ENCODE measurements around the gene OR10V1.
"Not testable (repeated sequence)": the region's sequence is repeated elsewhere in the genome, so short reads cannot be mapped to it uniquely, and the experiment has no call there.

The OR10V1 gene

GRCh38 chr11:59692915-59693314 is 20.7 kb downstream of the OR10V1 start:
- Histone ChIP-seq H3K4me1 (ENCODE audit: insufficient read depth, low read length) (no peaks in the 10 kb centered on the region), H3K9ac (ENCODE audit: low read depth, low read length) (no peak overlapping the region), H3K9me3 (ENCODE audit: control insufficient read depth, insufficient read depth, low read length) (no peaks in the 10 kb centered on the region), H3K36me3 (ENCODE audit: insufficient read depth, low read length) (no peaks in the 10 kb centered on the region)

GRCh38 chr11:59691156-59691555 is 22.5 kb downstream of the OR10V1 start:
- H3K36me3 ChIP-seq (ENCODE audit: insufficient read depth, low read length) = no peaks in the 10 kb centered on the region
- no peak overlapping the region for H3K9ac ChIP-seq (ENCODE audit: low read depth, low read length)
- H3K9me3 ChIP-seq (ENCODE audit: control insufficient read depth, insufficient read depth, low read length) = no peaks in the 10 kb centered on the region
- no peaks in the 10 kb centered on the region for H3K4me1 ChIP-seq (ENCODE audit: insufficient read depth, low read length)

GRCh38 chr11:59689015-59689414 is 24.6 kb downstream of the OR10V1 start:
- Histone ChIP-seq H3K9me3 (ENCODE audit: control insufficient read depth, insufficient read depth, low read length) (no peaks in the 10 kb centered on the region), H3K9ac (ENCODE audit: low read depth, low read length) (no peak overlapping the region), H3K4me1 (ENCODE audit: insufficient read depth, low read length) (no peaks in the 10 kb centered on the region), H3K36me3 (ENCODE audit: insufficient read depth, low read length) (no peaks in the 10 kb centered on the region)

- not testable (repeated sequence) for H3K4me1 ChIP-seq (ENCODE audit: insufficient read depth, low read length); H3K9ac ChIP-seq (ENCODE audit: low read depth, low read length); H3K9me3 ChIP-seq (ENCODE audit: control insufficient read depth, insufficient read depth, low read length); H3K36me3 ChIP-seq (ENCODE audit: insufficient read depth, low read length)
These were observed 32.4 kb downstream of the OR10V1 start for GRCh38 chr11:59681260-59681725.

GRCh38 chr11:59680287-59681154 is 33.1 kb downstream of the OR10V1 start:
- H3K9ac ChIP-seq (ENCODE audit: low read depth, low read length) = no peak overlapping the region
- H3K36me3 ChIP-seq (ENCODE audit: insufficient read depth, low read length) = no peaks in the 10 kb centered on the region
- H3K4me1 ChIP-seq (ENCODE audit: insufficient read depth, low read length) = no peaks in the 10 kb centered on the region
- H3K9me3 ChIP-seq (ENCODE audit: control insufficient read depth, insufficient read depth, low read length) = peaks cover 3% of the 10 kb centered on the region; the same call in 1 of the 2 replicates

GRCh38 chr11:59679347-59679746 is 34.3 kb downstream of the OR10V1 start:
- Histone ChIP-seq H3K9me3 (ENCODE audit: control insufficient read depth, insufficient read depth, low read length) (peaks cover 3% of the 10 kb centered on the region; the same call in 1 of the 2 replicates), H3K36me3 (ENCODE audit: insufficient read depth, low read length) (no peaks in the 10 kb centered on the region), H3K9ac (ENCODE audit: low read depth, low read length) (no peak overlapping the region), H3K4me1 (ENCODE audit: insufficient read depth, low read length) (no peaks in the 10 kb centered on the region)

- Histone ChIP-seq H3K9ac (ENCODE audit: low read depth, low read length) (no peak overlapping the region), H3K4me1 (ENCODE audit: insufficient read depth, low read length) (no peaks in the 10 kb centered on the region), H3K36me3 (ENCODE audit: insufficient read depth, low read length) (no peaks in the 10 kb centered on the region), H3K9me3 (ENCODE audit: control insufficient read depth, insufficient read depth, low read length) (peaks cover 3% of the 10 kb centered on the region; the same call in 1 of the 2 replicates)
These were observed 34.9 kb downstream of the OR10V1 start for GRCh38 chr11:59678813-59679165.

GRCh38 chr11:59678118-59678812 is 35.4 kb downstream of the OR10V1 start:
- H3K9me3 ChIP-seq (ENCODE audit: control insufficient read depth, insufficient read depth, low read length) = peaks cover 3% of the 10 kb centered on the region; the same call in 1 of the 2 replicates

GRCh38 chr11:59676205-59676604 is 37.4 kb downstream of the OR10V1 start:
- Histone ChIP-seq H3K36me3 (ENCODE audit: insufficient read depth, low read length) (no peaks in the 10 kb centered on the region), H3K9me3 (ENCODE audit: control insufficient read depth, insufficient read depth, low read length) (peaks cover 3% of the 10 kb centered on the region; the same call in 1 of the 2 replicates), H3K4me1 (ENCODE audit: insufficient read depth, low read length) (no peaks in the 10 kb centered on the region), H3K9ac (ENCODE audit: low read depth, low read length) (no peak overlapping the region)

More at GRCh38 chr11:59678118-59678812, 35.4 kb downstream of the OR10V1 start:
- Histone ChIP-seq H3K4me1 (ENCODE audit: insufficient read depth, low read length) (no peaks in the 10 kb centered on the region), H3K36me3 (ENCODE audit: insufficient read depth, low read length) (no peaks in the 10 kb centered on the region), H3K9ac (ENCODE audit: low read depth, low read length) (no peak overlapping the region)

- Histone ChIP-seq H3K36me3 (ENCODE audit: insufficient read depth, low read length) (no peaks in the 10 kb centered on the region), H3K9ac (ENCODE audit: low read depth, low read length) (no peak overlapping the region), H3K9me3 (ENCODE audit: control insufficient read depth, insufficient read depth, low read length) (peaks cover 3% of the 10 kb centered on the region; the same call in 1 of the 2 replicates), H3K4me1 (ENCODE audit: insufficient read depth, low read length) (no peaks in the 10 kb centered on the region)
These were observed 39.4 kb downstream of the OR10V1 start for GRCh38 chr11:59674291-59674690.

- H3K9me3 ChIP-seq (ENCODE audit: control insufficient read depth, insufficient read depth, low read length) = peaks cover 2% of the 10 kb centered on the region; the same call in 1 of the 2 replicates
- no peaks in the 10 kb centered on the region for H3K36me3 ChIP-seq (ENCODE audit: insufficient read depth, low read length)
- H3K9ac ChIP-seq (ENCODE audit: low read depth, low read length) = no peak overlapping the region
- no peaks in the 10 kb centered on the region for H3K4me1 ChIP-seq (ENCODE audit: insufficient read depth, low read length)
These were observed 40.4 kb downstream of the OR10V1 start for GRCh38 chr11:59673291-59673690.

- H3K4me1 ChIP-seq (ENCODE audit: insufficient read depth, low read length) = no peaks in the 10 kb centered on the region
- no peaks in the 10 kb centered on the region for H3K9me3 ChIP-seq (ENCODE audit: control insufficient read depth, insufficient read depth, low read length)
- no peak overlapping the region for H3K9ac ChIP-seq (ENCODE audit: low read depth, low read length)
- H3K36me3 ChIP-seq (ENCODE audit: insufficient read depth, low read length) = peaks cover 2% of the 10 kb centered on the region; the same call in 1 of the 2 replicates
These were observed 42.2 kb downstream of the OR10V1 start for GRCh38 chr11:59671471-59671870.

GRCh38 chr11:59669611-59670009 is 44.0 kb downstream of the OR10V1 start:
- Histone ChIP-seq H3K9me3 (ENCODE audit: control insufficient read depth, insufficient read depth, low read length) (no peaks in the 10 kb centered on the region), H3K36me3 (ENCODE audit: insufficient read depth, low read length) (peaks cover 3% of the 10 kb centered on the region; the same call in 1 of the 2 replicates), H3K4me1 (ENCODE audit: insufficient read depth, low read length) (no peaks in the 10 kb centered on the region), H3K9ac (ENCODE audit: low read depth, low read length) (peak overlapping the region; percentile 98)

- Histone ChIP-seq H3K36me3 (ENCODE audit: insufficient read depth, low read length) (peaks cover 3% of the 10 kb centered on the region; the same call in 1 of the 2 replicates), H3K4me1 (ENCODE audit: insufficient read depth, low read length) (no peaks in the 10 kb centered on the region), H3K9ac (ENCODE audit: low read depth, low read length) (peak within 1 kb of the TSS; percentile 98), H3K9me3 (ENCODE audit: control insufficient read depth, insufficient read depth, low read length) (no peaks in the 10 kb centered on the region)
These were observed 44.6 kb downstream of the OR10V1 start, which contains the start of gene PATL1 for GRCh38 chr11:59668950-59669610. TSS of gene PATL1 (minus strand) at chr11:59669037. CDS start at chr11:59668895, 142 bp downstream.
